GM12801 (cell line): Measurements from ENCODE around the gene DOCK9.

Experiments
- CTCF ChIP-seq: IDR thresholded peaks from one replicate; pipeline ENCODE4 v1.5.1; 2011; ENCODE audit warnings: control low read depth; ENCODE audit not compliant: insufficient read length; ENCODE audit errors: extremely low read depth

The DOCK9 gene

GRCh38 chr13:98866882-98867281 is 111.0 kb downstream of the DOCK9 start:
- TF ChIP-seq CTCF: no peak

DNA sequence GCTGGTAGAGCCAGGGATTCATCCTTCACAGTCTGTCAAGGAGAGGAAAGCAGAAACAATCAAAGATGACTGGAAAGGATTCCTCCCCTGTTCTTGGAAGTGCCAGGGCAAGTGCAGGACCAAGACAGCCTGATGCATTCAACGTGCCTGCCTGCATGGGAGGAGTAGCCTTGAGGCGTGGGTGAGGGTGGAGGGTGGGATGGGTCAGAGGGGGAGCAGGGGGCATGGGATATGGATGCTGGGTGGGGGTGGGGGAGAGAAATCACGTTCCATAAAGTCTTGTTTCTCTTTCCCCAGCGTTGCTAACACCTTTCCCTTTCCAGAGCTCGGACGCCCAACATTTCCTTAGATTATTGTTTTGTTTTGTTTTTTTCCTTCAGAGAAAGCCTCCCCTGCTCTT is 117.4 kb downstream of the DOCK9 start:
- TF ChIP-seq CTCF: no peak

- no peak for TF ChIP-seq CTCF
Measured at GRCh38 chr13:98858191-98858590, 119.7 kb downstream of the DOCK9 start.

- TF ChIP-seq CTCF: no peak
Measured at GRCh38 chr13:98856983-98857382, 120.9 kb downstream of the DOCK9 start.

GRCh38 chr13:98854448-98854847 is 123.4 kb downstream of the DOCK9 start:
- TF ChIP-seq CTCF: no peak

GRCh38 chr13:98853771-98854221 is 124.1 kb downstream of the DOCK9 start:
- no peak for TF ChIP-seq CTCF

- no peak for TF ChIP-seq CTCF
Measured at GRCh38 chr13:98851276-98851675, 126.6 kb downstream of the DOCK9 start.

DNA sequence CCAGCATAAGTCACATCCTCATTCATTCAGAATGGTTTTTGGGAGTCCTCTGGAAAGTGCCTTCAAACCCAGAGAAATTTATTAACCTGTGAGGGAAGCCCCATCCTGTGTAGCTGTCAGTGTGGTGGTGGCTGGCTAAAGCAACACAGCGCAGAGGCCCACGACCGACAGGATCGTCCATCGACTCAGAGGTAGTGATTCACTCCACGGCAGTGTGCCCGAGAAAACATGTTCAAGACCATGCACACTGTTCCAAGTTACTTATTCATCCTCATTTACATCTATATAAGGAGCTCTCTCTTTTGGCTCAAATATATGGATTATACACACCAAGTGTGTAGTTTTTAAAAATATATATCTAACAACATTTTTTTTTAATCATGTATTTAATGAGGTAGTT is 129.1 kb downstream of the DOCK9 start:
- no peak for TF ChIP-seq CTCF
